Adipocyte (in vitro differentiated cells): ENCODE results near the gene OGN.

ENCODE experiments used
- DNase-seq: peaks from one replicate; pipeline ENCODE4 v3.0.0-alpha.2; 2015; ENCODE audit warnings: low read depth
- H3K27me3 ChIP-seq: replicated peaks from 2 replicates; pipeline ENCODE4 v1.7.0; 2013; ENCODE audit warnings: mild to moderate bottlenecking, low read length, moderate library complexity; ENCODE audit not compliant: control insufficient read depth, insufficient read depth
- H3K36me3 ChIP-seq: 2 replicates; pipeline ENCODE4 v1.7.0; 2013; ENCODE audit warnings: low read length, mild to moderate bottlenecking, moderate library complexity; ENCODE audit not compliant: control insufficient read depth, insufficient read depth, severe bottlenecking
- H3K4me1 ChIP-seq: 2 replicates; pipeline ENCODE4 v1.7.0; 2013; ENCODE audit warnings: mild to moderate bottlenecking, low read length, moderate library complexity; ENCODE audit not compliant: control insufficient read depth, insufficient read depth
- H3K4me3 ChIP-seq: 2 replicates; pipeline ENCODE4 v1.7.0; 2013; ENCODE audit warnings: mild to moderate bottlenecking, low read length, moderate library complexity
- H3K9ac ChIP-seq: 2 replicates; pipeline ENCODE4 v1.7.0; 2013; ENCODE audit warnings: mild to moderate bottlenecking, low read length, moderate library complexity
- H3K9me3 ChIP-seq: 2 replicates; pipeline ENCODE4 v1.7.0; 2013; ENCODE audit warnings: mild to moderate bottlenecking, low read length, moderate library complexity; ENCODE audit not compliant: control insufficient read depth

Gene OGN

DNA sequence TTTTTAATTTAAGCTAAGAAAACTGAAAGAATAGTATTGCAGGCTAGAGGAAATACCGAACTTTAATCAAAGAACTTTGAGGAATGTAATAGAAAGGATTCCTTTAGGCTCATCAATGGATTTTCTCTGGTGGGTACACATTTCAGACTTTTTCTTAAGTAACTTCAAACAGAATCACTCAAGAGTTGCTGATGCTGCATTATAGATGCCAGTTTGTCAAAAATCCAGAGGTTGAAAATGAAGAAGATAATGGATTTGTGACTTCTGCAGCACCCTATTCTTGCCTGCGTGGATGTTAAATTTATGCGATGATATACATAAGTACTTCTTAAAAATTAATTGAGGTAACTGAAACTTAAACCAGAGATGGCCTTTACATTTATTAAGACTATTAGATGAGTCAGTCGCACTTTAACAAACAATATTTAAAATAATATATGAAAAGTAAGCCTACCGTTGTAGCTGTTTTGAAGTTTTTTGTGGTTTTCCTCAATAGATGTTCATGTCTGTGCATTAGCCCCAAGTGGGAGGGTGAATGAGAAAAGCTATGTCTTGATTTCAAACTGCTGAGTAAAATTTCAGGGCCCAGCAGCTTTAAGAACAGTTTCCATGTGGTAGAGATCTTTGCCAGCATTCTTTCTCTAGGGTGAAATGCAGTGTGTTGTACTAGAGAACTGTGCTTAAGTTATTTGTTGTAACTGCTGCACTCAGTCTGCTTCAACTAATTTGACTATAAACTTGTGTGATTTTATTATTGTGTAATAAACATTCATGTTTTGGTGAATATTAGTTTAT is at the start of gene OGN:
TSS of gene OGN (minus strand) at position 537 of the 795 bp plus-strand sequence. CDS start 1,171 bp downstream, outside the sequence.
- peak within 1 kb of the TSS; percentile 69 for H3K4me3 ChIP-seq
- H3K27me3 ChIP-seq: no peaks in the 10 kb centered on the region
- DNase-seq: peak; percentile 79
- H3K9ac ChIP-seq: peak within 1 kb of the TSS; percentile 68
- no peaks in the 10 kb centered on the region for H3K9me3 ChIP-seq
- H3K36me3 ChIP-seq: no peaks in the 10 kb centered on the region
- peaks cover 31% of the 10 kb centered on the region for H3K4me1 ChIP-seq

DNA sequence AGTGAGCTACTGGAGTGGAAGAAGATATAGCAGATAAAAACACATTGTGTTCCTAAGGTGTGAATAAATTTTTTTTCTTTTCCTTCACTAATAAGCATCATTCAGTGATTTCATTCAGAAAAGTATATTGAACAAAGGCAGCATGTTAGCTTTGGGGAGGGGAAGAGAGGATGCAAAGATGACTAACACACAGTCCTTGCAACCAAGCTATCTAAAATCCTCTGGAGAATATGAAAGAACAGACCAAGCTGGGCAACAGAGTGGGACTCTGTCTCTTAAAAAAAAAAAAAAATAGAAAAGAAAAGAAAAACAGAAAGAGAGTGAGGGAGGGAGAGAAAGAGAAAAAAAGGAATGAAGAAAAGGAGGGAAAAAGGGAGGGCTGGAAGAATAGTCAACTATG is 42.2 kb upstream of the OGN start:
- no peaks in the 10 kb centered on the region for H3K27me3 ChIP-seq
- no peak for DNase-seq
- H3K4me1 ChIP-seq: peaks cover 8% of the 10 kb centered on the region
- no peak overlapping the region for H3K9ac ChIP-seq
- H3K4me3 ChIP-seq: no peak overlapping the region
- no peaks in the 10 kb centered on the region for H3K36me3 ChIP-seq
- H3K9me3 ChIP-seq: no peaks in the 10 kb centered on the region

- Histone ChIP-seq H3K4me1 (peaks cover 10% of the 10 kb centered on the region), H3K9ac (no peak overlapping the region), H3K27me3 (no peaks in the 10 kb centered on the region), H3K9me3 (no peaks in the 10 kb centered on the region), H3K36me3 (no peaks in the 10 kb centered on the region), H3K4me3 (no peak overlapping the region)
- DNase-seq: no peak
Measured at GRCh38 chr9:92444841-92445240, 40.5 kb upstream of the OGN start.

DNA sequence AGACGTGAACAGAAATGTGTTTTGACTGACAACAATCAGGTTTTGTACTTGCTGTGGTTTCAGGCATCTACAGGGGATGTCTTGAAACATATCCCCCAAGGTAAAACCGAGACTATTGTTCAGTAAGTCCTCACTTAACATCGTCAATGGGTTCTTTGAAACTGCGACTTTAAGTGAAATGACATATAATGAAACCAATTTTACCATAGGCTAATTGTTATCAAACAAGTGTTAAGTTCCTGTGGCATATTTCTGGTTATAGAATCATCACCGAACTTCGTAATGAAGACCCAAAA is 36.3 kb upstream of the OGN start:
- no peaks in the 10 kb centered on the region for H3K27me3 ChIP-seq
- no peaks in the 10 kb centered on the region for H3K36me3 ChIP-seq
- no peak overlapping the region for H3K9ac ChIP-seq
- peaks cover 9% of the 10 kb centered on the region for H3K4me1 ChIP-seq
- no peaks in the 10 kb centered on the region for H3K9me3 ChIP-seq
- no peak overlapping the region for H3K4me3 ChIP-seq
- no peak for DNase-seq

- peaks cover 9% of the 10 kb centered on the region for H3K4me1 ChIP-seq
- peak; percentile 75 for DNase-seq
- peak overlapping the region; percentile 51 for H3K9ac ChIP-seq
Measured at GRCh38 chr9:92439921-92440750, 35.8 kb upstream of the OGN start.

DNA sequence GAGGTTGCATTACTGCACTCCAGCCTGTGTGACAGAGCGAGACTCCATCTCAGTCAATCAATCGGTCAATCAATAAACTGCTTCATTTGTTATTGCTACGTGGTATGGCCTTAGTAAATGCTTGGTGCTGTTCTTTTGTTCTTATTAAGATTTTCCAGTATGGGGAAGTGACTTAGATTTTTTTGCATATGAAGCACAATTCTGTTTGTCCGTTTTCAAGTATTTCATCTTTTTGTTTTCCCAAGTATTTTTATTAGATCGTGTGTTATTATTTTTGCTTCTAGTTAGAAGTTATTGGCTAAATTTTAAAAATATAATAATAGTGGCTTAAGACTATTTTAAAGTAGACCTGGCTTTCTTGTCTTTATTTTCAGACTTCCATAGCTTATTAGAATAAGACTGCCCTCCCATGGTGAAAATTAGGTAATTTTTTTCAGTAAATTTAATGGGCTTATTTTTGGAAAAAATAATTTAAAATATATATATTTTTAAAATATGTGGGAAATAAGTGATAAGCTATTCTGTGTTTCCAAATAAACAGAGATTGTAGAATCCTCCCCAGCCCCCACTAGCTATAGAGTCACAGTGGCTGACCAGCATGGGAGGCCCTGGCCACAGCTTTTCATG is 34.6 kb upstream of the OGN start:
- no peaks in the 10 kb centered on the region for H3K9me3 ChIP-seq
- H3K4me1 ChIP-seq: peaks cover 9% of the 10 kb centered on the region

More at GRCh38 chr9:92439921-92440750, 35.8 kb upstream of the OGN start:
- no peaks in the 10 kb centered on the region for H3K9me3 ChIP-seq
- H3K36me3 ChIP-seq: no peaks in the 10 kb centered on the region
- no peak overlapping the region for H3K4me3 ChIP-seq
- no peaks in the 10 kb centered on the region for H3K27me3 ChIP-seq

GRCh38 chr9:92435263-92435662 is 30.9 kb upstream of the OGN start:
- Histone ChIP-seq H3K36me3 (no peaks in the 10 kb centered on the region), H3K9me3 (no peaks in the 10 kb centered on the region), H3K9ac (no peak overlapping the region), H3K4me1 (peaks cover 18% of the 10 kb centered on the region), H3K4me3 (no peak overlapping the region), H3K27me3 (no peaks in the 10 kb centered on the region)
- DNase-seq: no peak

More for the DNA sequence above, 34.6 kb upstream of the OGN start:
- peak; percentile 72 for DNase-seq
- Histone ChIP-seq H3K36me3 (no peaks in the 10 kb centered on the region), H3K9ac (peak overlapping the region; percentile 51), H3K4me3 (no peak overlapping the region), H3K27me3 (no peaks in the 10 kb centered on the region)

DNA sequence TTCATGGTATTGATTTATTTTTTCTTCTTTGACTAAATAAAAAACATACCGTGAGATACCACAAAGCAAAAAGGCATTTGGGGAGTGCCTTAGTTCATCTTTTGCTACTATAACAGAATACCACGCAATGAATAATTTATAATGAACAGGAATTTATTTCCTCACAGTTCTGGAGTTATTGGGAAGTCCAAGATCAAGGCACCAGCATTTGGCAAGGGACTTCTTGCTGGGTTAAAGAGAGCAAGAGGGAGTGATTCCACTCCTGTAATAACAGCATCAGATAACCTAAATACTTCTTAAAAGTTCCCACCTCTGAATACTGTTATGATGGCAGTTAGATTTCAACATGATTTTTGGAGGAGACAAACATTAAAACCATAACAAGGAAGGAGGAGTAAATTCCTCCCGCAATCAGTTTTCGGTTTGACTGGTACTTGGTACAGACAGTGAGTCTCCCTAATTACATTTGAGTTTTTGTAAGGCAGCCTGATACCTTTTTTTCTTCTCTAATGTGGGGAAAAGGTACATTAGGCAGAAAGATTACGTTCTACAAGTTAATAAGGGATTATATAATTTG is 28.7 kb upstream of the OGN start:
- no peak for DNase-seq
- Histone ChIP-seq H3K4me1 (peaks cover 10% of the 10 kb centered on the region), H3K27me3 (no peaks in the 10 kb centered on the region), H3K4me3 (peak overlapping the region; percentile 68), H3K36me3 (no peaks in the 10 kb centered on the region), H3K9me3 (no peaks in the 10 kb centered on the region), H3K9ac (peak overlapping the region; percentile 67)

DNA sequence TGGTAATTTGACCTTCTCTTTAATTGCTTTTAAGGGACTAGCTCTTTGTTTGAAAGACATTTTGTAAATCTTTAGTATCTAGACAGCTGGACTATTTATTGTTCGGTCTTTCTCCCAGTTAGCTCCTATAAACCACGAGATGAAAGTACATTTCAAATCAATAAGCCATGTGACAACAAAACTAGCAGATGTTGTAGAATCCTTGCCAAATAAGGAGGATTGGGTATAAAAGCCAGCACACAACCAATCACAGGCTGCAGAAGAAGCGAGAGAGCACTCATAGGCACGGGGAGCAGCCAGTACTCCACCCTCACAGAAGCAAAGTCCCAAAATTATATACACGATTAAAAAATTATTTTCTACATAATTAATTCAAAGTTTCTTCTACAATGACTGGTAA is 28.0 kb upstream of the OGN start:
- Histone ChIP-seq H3K4me3 (peak overlapping the region; percentile 68), H3K27me3 (no peaks in the 10 kb centered on the region), H3K9me3 (no peaks in the 10 kb centered on the region), H3K4me1 (peaks cover 10% of the 10 kb centered on the region), H3K36me3 (no peaks in the 10 kb centered on the region), H3K9ac (peak overlapping the region; percentile 67)
- no peak for DNase-seq

DNA sequence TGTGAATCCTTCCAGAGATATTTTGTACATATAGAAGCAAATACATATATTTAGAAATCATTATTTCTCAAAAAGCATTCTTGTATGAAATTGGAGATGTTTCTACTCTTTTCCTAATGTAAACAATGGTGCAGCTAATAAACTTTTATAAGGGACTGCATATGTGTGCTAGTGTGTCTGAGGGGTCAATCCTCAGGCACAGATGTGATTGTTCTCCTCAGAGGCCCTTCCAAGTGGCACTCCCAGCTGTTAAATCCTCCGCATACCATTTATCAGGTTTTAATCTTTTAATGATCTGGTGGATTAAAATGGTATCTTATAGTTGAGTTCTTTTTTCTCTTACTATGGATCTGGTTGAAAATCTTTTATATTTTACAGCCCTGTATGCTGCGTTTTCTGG is 25.5 kb upstream of the OGN start:
- Histone ChIP-seq H3K4me1 (peaks cover 26% of the 10 kb centered on the region), H3K9ac (no peak overlapping the region), H3K9me3 (no peaks in the 10 kb centered on the region), H3K36me3 (no peaks in the 10 kb centered on the region), H3K27me3 (no peaks in the 10 kb centered on the region), H3K4me3 (no peak overlapping the region)
- no peak for DNase-seq
